ENCODE measurements around the gene RPS25.

DNA sequence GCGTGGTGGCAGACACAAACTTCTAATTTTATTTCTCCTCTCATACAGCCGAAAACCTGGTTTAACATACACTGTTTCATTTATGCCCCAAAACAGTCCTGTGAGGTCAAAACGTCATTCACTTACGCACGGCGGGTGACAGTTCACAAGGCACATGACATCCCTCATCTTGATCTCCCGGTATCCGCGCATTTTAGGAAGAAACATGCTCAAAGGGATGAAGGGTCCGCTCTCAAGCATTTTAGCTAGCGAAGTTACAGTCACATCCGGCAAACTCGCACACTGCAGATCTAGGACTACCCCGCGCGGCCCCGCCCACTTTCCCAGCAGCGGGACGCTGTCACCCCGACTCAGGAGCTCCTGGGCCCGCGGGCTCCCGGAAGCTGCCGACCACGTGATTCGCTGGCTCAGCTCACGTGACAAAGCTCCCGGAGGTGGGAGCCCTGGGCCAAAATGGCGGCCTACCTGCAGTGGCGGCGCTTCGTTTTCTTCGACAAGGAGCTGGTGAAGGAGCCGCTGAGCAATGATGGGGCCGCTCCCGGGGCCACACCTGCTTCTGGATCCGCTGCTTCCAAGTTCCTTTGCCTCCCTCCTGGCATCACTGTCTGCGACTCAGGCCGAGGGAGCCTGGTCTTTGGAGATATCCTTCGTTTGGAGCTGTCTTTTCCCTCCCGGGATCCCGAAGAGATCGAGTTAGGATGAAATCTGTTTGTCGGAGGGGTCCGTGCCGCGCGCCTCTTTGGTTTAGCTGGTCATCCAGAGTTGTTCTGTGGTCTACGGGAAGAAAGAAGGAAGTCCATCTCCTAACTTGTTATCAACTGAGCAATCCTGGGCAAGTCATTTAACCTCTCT is 49.5 kb upstream of the RPS25 start, which contains the start of gene VPS11:
- TF ChIP-seq, protein P1, sequence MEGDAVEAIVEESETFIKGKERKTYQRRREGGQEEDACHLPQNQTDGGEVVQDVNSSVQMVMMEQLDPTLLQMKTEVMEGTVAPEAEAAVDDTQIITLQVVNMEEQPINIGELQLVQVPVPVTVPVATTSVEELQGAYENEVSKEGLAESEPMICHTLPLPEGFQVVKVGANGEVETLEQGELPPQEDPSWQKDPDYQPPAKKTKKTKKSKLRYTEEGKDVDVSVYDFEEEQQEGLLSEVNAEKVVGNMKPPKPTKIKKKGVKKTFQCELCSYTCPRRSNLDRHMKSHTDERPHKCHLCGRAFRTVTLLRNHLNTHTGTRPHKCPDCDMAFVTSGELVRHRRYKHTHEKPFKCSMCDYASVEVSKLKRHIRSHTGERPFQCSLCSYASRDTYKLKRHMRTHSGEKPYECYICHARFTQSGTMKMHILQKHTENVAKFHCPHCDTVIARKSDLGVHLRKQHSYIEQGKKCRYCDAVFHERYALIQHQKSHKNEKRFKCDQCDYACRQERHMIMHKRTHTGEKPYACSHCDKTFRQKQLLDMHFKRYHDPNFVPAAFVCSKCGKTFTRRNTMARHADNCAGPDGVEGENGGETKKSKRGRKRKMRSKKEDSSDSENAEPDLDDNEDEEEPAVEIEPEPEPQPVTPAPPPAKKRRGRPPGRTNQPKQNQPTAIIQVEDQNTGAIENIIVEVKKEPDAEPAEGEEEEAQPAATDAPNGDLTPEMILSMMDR (conservative IDR thresholded peaks at IDR 0.05; ENCODE audit: low read depth, low read length), result no peak
- TF ChIP-seq EZH2 (IDR thresholded peaks at IDR 0.05; ENCODE audit: borderline replicate concordance, low read depth, low read length, poor library complexity, severe bottlenecking), result no peak

Measured in A673 (cell line).